H4 (cell line): ENCODE results near the gene GRID1. TPM values are rescaled to one million over a fixed set of nuclear protein-coding genes. Genes with fewer than 3 reads are reported as not detected.

ENCODE experiments used
- DNase-seq: peaks from one replicate; pipeline ENCODE4 v3.0.0-alpha.2; 2015; ENCODE audit warnings: low spot score
- total RNA-seq: library from RNA; depleted of rRNA; stranded (reverse); fragments of >200 nt; shearing (Covaris generic); gene quantifications from 2 replicates; pipeline ENCODE4 v1.2.3, GENCODE V29; 2014

The GRID1 gene
- total RNA-seq, 1 experiment from 2014 or later: 2.4 TPM

- no peak for DNase-seq
Observed at GRCh38 chr10:86314616-86315548, 51.7 kb downstream of the GRID1 start.

DNA sequence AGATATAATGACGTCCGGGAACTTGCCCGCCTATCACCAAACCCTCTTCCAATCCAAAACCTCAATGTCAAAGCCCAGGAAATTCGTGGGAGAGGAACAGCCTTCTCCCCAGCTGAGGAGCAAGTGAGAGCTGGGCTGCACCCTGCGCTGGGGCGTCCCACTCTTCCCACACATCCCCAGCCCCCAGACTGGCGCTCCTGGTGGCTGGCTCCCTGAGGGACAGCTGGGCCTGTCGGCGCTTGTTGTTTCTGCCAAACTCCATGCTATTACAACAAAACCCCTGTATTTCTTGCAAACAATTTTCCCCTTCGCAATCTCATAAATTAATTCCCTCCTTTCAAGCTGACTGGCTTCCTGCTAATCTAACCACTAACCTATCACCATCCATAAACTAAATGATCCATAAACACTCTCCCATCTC is 53.0 kb downstream of the GRID1 start:
- no peak for DNase-seq

DNA sequence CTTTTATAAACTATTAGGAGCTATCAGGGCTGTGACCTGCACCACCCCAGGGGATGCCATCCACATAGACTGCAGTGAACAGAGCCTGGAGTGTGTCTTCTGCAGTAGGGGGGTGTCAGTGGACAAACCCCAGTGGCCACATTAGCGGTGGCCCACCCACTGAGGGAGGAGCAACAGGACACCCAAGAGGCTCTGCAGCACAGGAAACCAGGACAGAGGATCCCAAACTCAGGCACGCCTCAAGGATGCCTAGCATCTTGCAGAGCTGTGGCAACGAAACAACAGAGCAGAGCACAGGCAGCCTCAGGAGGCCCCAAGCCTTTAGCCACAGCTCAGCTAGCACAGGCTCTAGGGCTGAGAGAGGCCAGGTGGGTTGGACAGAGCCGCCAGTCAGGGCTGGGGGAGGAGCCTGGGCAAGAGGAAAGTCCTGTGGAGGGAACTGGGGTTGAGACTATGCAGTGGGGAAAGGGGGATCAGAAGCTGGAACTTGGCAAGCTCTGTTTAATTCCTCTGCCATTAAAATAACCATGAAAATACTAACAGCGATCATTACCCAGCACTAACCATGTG is 53.8 kb downstream of the GRID1 start:
- no peak for DNase-seq

GRCh38 chr10:86311906-86312305 is 54.7 kb downstream of the GRID1 start:
- no peak for DNase-seq

- no peak for DNase-seq
Observed at GRCh38 chr10:86311190-86311589, 55.4 kb downstream of the GRID1 start.

- DNase-seq: no peak
Observed at GRCh38 chr10:86310702-86311101, 55.9 kb downstream of the GRID1 start.

DNA sequence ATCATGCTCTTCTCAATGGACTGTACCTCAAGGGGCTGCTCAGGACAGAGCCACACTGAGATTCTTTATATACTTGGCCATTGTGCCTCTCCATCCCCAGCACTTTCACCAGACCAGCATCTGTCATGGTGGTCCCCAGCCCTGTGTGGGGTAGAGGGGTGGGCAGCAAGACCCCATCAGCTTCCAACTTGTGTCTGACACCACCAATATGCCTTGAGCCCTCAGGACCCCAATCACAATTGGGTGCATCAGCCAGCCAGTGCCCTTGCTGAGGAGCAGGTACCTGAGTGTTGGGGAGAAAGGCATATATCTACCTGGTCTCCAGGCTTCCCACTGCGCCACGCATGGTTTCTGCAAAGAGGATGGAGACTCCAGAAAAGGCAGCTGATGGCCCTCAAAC is 56.3 kb downstream of the GRID1 start:
- DNase-seq: no peak

DNA sequence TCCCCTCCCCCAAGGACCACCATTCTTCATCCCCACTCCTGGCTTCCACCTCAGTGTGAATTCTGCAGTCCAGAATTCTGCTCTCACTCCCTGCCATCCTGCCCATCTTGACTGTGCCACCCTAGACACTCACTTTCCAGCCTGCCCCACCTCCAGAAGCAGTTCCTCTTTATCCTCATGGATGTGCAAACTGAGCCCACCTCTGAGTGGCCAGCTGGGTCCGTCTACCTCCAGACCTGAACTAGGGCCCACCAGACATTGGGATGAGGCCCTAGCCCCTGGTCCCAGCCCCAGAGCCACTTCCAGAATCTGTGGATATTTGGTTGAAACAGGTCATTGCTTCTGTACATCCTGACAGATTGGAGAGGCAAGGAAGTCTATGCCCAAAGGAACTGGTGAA is 58.5 kb downstream of the GRID1 start:
- DNase-seq: no peak

DNA sequence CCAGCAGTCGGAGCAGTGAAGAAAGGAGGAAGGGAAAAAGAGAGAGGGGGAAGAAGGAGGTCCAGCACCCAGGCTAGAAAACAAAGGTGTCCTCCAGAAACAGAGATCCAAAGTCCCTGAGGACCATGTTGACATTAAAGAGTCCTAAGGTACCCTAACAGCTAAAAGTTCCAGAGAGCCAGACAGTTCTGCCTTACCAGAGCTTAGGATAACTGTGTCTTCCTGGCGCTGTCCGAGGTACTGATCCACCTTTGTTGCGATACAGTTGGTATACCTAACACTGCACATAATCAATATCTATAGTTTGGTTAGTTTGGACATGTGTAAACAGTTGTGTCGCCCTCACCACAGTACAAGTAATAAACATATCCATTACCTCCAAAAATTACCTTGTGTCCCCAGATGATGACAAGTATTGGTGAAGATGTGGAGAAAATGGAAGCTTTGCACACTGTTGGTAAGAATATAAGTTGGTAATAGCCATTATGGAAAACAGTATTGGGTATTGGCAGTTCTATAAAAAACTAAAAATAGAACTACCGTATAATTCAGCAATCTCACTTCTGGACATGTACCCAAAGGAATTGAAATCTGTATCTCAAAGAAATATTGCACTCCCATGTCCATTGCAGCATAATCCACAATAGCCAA is 59.8 kb downstream of the GRID1 start:
- DNase-seq: no peak

DNA sequence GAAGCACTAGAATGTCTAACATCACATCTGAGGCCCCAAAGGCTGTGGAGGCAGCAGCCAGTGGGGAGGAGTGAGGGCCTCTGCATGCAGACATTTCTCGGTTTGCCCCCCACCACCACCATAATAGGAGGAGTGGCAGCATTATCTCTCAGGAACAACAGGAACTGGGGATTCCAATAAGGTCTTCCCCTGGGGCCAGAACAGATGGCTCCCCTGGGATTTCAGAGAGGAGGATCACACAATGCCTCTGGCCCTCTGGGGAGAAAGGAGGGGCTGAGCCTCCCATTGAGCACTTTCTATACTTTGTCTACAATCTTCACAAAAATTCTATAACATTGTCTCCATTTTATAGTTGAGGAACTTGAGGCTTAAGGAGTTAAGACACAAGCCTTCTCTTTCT is 61.1 kb downstream of the GRID1 start:
- no peak for DNase-seq

DNA sequence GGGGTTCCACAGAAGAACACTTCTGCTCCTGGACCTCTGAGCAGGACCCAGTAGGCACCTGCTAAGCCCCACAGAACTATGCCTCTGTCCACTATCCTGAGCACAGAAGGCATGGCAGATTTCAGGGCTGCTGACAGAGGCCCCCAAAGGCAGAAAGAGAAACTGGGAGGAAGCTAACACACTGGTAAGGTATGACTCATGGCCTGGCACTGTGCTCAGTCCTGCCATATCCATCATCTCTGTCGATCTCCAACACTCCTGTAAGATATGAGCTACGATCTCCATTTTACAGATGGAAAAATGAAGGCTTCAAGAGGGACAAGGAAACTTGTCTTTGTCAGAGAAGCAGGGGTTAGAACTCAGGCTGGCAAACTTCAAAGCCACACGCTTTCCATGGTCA is 62.2 kb downstream of the GRID1 start:
- DNase-seq: no peak

DNA sequence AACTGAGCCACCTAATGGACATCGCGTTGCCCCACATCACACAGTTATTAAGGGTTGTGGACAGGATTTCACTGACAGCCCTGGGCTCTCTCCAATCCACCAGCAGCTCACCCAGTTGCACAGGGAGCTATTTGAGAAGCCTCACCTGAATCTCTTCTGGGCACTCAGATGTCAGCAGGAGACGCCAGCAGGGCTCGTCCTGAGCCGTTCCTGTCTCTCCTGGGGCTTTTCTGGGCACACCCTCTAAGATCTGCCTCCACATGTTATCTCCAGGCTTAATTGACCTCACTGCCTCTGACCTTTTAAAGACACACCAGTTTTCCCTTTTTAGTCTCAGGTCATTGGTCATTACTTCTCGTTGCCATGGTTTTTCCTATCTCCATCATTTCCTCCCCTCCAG is 63.0 kb downstream of the GRID1 start:
- DNase-seq: no peak

DNA sequence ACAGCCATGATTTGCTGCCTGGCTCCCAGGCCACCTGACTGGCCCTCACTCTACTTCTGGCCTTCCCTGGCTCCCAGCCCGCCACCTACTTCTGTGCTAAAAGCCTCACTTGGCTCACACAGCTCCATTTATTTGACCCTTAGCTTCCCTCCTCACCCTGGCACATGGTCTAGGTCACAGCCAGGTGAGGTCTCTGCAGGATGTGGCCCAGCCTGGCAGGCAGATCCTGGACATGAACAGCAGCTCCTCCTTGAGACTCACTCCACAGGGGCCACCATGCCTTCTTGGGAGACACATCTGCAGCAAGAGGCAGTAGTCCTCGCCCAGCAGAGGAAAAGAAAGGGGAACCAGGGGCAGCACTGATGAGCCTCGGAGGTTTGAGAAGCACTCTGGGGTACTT is 64.6 kb downstream of the GRID1 start:
- DNase-seq: no peak

GRCh38 chr10:86300931-86301830 is 65.4 kb downstream of the GRID1 start:
- DNase-seq: no peak

- no peak for DNase-seq
Observed at GRCh38 chr10:86300399-86300925, 66.1 kb downstream of the GRID1 start.

DNA sequence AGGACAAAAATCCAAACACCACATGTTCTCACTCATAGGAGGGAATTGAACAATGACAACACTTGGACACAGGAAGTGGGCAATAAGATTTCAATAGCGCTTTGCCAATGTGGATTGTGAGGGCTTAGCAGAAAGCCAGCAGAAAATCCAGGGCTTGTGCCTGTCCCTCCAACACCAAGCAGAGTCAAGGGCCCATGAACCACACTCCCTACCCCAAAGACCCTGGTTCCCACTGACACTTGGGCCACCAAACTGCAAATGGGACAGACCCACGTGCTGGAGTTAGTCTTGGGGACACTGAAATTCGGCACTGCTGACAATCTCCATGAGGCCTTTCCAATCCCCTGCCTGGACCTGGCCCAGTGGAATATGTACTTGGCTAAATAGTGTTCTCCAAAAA is 67.0 kb downstream of the GRID1 start:
- no peak for DNase-seq

GRCh38 chr10:86298501-86299001 is 68.0 kb downstream of the GRID1 start:
- no peak for DNase-seq

GRCh38 chr10:86295791-86296190 is 70.8 kb downstream of the GRID1 start:
- DNase-seq: no peak

GRCh38 chr10:86295351-86295750 is 71.2 kb downstream of the GRID1 start:
- DNase-seq: no peak

DNA sequence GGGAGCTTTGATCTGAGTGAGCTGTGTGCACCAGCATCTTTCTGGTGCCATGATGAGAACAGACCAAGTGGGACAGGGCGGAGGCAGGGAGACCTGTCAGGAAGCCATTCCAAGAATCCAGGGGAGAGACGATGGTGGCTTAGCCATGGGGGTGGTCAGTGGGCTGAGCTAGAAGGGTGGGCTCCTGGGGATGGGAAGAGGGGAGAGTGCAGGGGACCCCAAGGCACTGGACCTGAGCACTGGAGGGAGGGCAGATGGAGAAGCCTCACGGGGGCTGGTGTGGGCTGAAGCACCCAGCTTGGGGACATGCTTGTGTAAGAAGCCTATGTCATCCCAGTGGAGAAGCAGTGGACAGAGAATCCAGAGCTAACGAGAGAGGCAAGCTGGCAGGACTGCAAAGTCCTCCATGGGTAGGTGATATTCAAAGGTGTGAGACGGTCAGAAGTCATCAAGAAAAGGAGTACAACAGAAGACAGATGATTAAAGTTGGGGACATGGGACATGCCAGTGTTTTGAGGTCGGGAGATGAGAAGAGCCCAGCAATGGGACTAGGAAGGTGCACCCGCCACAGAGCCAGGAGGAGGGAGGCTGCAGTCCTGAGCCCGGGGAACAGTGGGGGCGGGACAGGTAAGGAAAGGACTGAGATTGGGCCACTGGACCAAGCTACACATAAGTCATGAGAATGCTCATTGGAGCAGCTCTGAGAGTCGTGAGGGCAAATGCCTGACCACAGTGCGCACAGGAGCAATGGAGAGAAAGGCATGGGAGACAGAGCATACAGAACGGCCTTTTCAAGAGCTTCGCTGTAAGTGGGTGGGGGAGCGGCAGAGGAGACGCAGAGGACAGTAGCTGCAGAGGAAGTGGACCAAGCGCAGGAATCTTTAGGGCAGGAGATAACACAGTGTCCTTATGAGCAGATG is 72.0 kb downstream of the GRID1 start:
- DNase-seq: no peak
